ENCODE results near the gene CLDN1.

The CLDN1 gene

DNA sequence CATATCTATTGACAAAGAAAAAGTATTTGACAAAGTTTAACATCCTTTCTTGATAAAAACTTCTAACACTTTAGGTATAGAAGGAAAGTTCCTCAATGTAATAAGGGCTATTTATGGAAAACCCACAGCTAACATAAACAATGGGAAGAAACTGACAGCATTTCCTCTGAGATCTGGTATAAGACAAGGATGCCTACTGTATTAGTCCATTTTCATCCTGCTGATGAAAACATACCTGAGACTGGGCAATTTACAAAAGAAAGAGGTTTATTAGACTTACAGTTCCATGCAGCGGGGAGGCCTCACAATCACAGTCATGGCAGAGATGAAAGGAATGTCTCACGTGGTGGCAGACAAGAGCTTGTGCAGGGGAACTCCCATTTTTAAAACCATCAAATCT is 17.8 kb upstream of the CLDN1 start:
- TF ChIP-seq EZH2phosphoT487 (IDR thresholded peaks at IDR 0.05; ENCODE audit: borderline replicate concordance): no peak
- TF ChIP-seq, protein P1, sequence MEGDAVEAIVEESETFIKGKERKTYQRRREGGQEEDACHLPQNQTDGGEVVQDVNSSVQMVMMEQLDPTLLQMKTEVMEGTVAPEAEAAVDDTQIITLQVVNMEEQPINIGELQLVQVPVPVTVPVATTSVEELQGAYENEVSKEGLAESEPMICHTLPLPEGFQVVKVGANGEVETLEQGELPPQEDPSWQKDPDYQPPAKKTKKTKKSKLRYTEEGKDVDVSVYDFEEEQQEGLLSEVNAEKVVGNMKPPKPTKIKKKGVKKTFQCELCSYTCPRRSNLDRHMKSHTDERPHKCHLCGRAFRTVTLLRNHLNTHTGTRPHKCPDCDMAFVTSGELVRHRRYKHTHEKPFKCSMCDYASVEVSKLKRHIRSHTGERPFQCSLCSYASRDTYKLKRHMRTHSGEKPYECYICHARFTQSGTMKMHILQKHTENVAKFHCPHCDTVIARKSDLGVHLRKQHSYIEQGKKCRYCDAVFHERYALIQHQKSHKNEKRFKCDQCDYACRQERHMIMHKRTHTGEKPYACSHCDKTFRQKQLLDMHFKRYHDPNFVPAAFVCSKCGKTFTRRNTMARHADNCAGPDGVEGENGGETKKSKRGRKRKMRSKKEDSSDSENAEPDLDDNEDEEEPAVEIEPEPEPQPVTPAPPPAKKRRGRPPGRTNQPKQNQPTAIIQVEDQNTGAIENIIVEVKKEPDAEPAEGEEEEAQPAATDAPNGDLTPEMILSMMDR (conservative IDR thresholded peaks at IDR 0.05; ENCODE audit: low read length): no peak
- Histone ChIP-seq H3K4me1 (ENCODE audit: insufficient read depth, low read length, poor library complexity, severe bottlenecking) (peaks cover 4% of the 10 kb centered on the region), H2AFZ (ENCODE audit: low read length) (no peak overlapping the region), H3F3A (ENCODE audit: low read depth) (no peaks in the 10 kb centered on the region), H3K9ac (ENCODE audit: low read depth, low read length, poor library complexity, severe bottlenecking) (no peak overlapping the region), H3K9me3 (ENCODE audit: insufficient read depth, low read depth, low read length) (no peaks in the 10 kb centered on the region), H3K36me3 (ENCODE audit: insufficient read depth, low read length) (no peaks in the 10 kb centered on the region), H3K4me2 (ENCODE audit: low read depth, low read length, poor library complexity, severe bottlenecking) (no peak overlapping the region), H3K27me3 (ENCODE audit: insufficient read depth, low read length, poor library complexity, severe bottlenecking) (no peaks in the 10 kb centered on the region), H3K9me2 (replicated peaks; ENCODE audit: low read depth, low read length) (no peaks in the 10 kb centered on the region), H4K20me1 (ENCODE audit: insufficient read depth, low read length, poor library complexity, severe bottlenecking) (no peaks in the 10 kb centered on the region), H3K4me3 (ENCODE audit: low read length, poor library complexity, severe bottlenecking) (no peak overlapping the region), H3K79me2 (ENCODE audit: insufficient read depth, low read length) (no peaks in the 10 kb centered on the region)

DNA sequence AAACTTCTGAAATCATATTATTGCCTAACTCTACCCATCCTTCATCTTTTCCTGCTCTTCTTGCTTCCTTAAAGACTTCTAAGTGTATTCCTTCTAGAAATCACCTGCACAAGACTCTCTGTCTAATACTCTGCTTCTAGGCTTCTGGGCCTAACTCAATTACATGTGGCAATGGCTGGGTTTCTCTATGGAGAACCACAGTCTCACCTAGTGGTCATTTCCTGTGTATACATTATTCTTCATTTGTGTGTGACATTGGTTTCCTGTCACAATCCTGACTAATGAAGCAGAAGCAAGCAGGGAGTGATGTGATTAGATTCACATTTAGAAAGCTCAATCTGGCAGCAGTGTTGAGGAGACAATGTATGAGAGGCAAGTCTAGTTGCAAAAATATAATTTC is 16.9 kb upstream of the CLDN1 start:
- no peaks in the 10 kb centered on the region for H3K79me2 ChIP-seq (ENCODE audit: insufficient read depth, low read length)
- H3K36me3 ChIP-seq (ENCODE audit: insufficient read depth, low read length): no peaks in the 10 kb centered on the region
- no peaks in the 10 kb centered on the region for H4K20me1 ChIP-seq (ENCODE audit: insufficient read depth, low read length, poor library complexity, severe bottlenecking)
- no peaks in the 10 kb centered on the region for H3K9me2 ChIP-seq (replicated peaks; ENCODE audit: low read depth, low read length)
- no peak for TF ChIP-seq EZH2phosphoT487 (IDR thresholded peaks at IDR 0.05; ENCODE audit: borderline replicate concordance)
- TF ChIP-seq, protein P1 (conservative IDR thresholded peaks at IDR 0.05; ENCODE audit: low read length): peak; percentile 51
- no peak overlapping the region for H3K4me3 ChIP-seq (ENCODE audit: low read length, poor library complexity, severe bottlenecking)
- H3F3A ChIP-seq (ENCODE audit: low read depth): no peaks in the 10 kb centered on the region
- no peaks in the 10 kb centered on the region for H3K9me3 ChIP-seq (ENCODE audit: insufficient read depth, low read depth, low read length)
- H3K9ac ChIP-seq (ENCODE audit: low read depth, low read length, poor library complexity, severe bottlenecking): no peak overlapping the region
- H3K27me3 ChIP-seq (ENCODE audit: insufficient read depth, low read length, poor library complexity, severe bottlenecking): no peaks in the 10 kb centered on the region
- peaks cover 4% of the 10 kb centered on the region for H3K4me1 ChIP-seq (ENCODE audit: insufficient read depth, low read length, poor library complexity, severe bottlenecking)
- H3K4me2 ChIP-seq (ENCODE audit: low read depth, low read length, poor library complexity, severe bottlenecking): no peak overlapping the region
- H2AFZ ChIP-seq (ENCODE audit: low read length): peak overlapping the region; percentile 7; the same call in 1 of the 2 replicates

DNA sequence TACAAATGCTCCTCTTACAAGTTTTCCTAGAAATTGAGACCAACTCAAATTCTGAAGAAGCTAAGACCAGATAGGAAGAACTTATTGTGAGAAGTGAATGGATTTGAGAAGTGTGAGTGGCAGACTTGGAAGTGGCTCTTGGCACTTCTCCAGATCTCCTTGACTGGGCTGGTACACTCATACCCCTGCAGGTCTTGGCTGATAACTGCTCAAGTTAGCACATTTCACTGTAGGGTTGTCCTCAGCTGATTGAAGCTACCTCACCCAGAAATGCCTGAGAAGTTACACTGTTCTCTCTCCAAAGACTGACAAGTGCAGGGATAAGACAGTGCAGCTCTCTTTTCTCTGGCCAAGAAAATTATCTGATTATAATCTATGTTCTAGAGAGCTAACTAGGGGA is 16.5 kb upstream of the CLDN1 start:
- no peaks in the 10 kb centered on the region for H3K9me2 ChIP-seq (replicated peaks; ENCODE audit: low read depth, low read length)
- H3K4me2 ChIP-seq (ENCODE audit: low read depth, low read length, poor library complexity, severe bottlenecking): no peak overlapping the region
- H3K4me3 ChIP-seq (ENCODE audit: low read length, poor library complexity, severe bottlenecking): no peak overlapping the region
- no peaks in the 10 kb centered on the region for H3K36me3 ChIP-seq (ENCODE audit: insufficient read depth, low read length)
- H3K9ac ChIP-seq (ENCODE audit: low read depth, low read length, poor library complexity, severe bottlenecking): no peak overlapping the region
- TF ChIP-seq, protein P1 (conservative IDR thresholded peaks at IDR 0.05; ENCODE audit: low read length): no peak
- no peak for TF ChIP-seq EZH2phosphoT487 (IDR thresholded peaks at IDR 0.05; ENCODE audit: borderline replicate concordance)
- H3K4me1 ChIP-seq (ENCODE audit: insufficient read depth, low read length, poor library complexity, severe bottlenecking): peaks cover 4% of the 10 kb centered on the region
- H3K9me3 ChIP-seq (ENCODE audit: insufficient read depth, low read depth, low read length): no peaks in the 10 kb centered on the region
- H3F3A ChIP-seq (ENCODE audit: low read depth): no peaks in the 10 kb centered on the region
- no peaks in the 10 kb centered on the region for H3K27me3 ChIP-seq (ENCODE audit: insufficient read depth, low read length, poor library complexity, severe bottlenecking)
- H2AFZ ChIP-seq (ENCODE audit: low read length): peak overlapping the region; percentile 7; the same call in 1 of the 2 replicates
- no peaks in the 10 kb centered on the region for H3K79me2 ChIP-seq (ENCODE audit: insufficient read depth, low read length)
- no peaks in the 10 kb centered on the region for H4K20me1 ChIP-seq (ENCODE audit: insufficient read depth, low read length, poor library complexity, severe bottlenecking)

Measured in Loucy (cell line).